Liver (tissue), 9 donors: Measurements from ENCODE around the gene TIMM17A. TPM values are rescaled to one million over a fixed set of nuclear protein-coding genes. Genes with fewer than 3 reads are reported as not detected.
"Not testable (repeated sequence)": the region's sequence is repeated elsewhere in the genome, so short reads cannot be mapped to it uniquely, and the experiment has no call there.

ENCODE experiments used
- DNase-seq: peaks from one replicate; pipeline ENCODE4 v3.0.0-alpha.2; 2017; ENCODE audit warnings: low spot score
- H3K27ac ChIP-seq, 2 donors: one replicate each; pipeline ENCODE4 v1.7.0; 2013; ENCODE audit warnings: inconsistent platforms in 2 of 2, low read length in 2 of 2, control low read depth in 1 of 2, low read depth in 1 of 2, mild to moderate bottlenecking in 1 of 2
- H3K27me3 ChIP-seq, 4 donors: one replicate each; pipeline versions ENCODE4 v1.6.1 to v1.7.0; 2013; ENCODE audit warnings: low read length in 3 of 4, inconsistent platforms in 1 of 4, mild to moderate bottlenecking in 1 of 4, moderate library complexity in 1 of 4; ENCODE audit not compliant: control insufficient read depth in 4 of 4, insufficient read depth in 4 of 4
- H3K36me3 ChIP-seq, 4 donors: one replicate each; pipeline versions ENCODE4 v1.6.1 to v1.7.0; 2013; ENCODE audit warnings: low read length in 3 of 4, mild to moderate bottlenecking in 3 of 4, low read depth in 1 of 4, moderate library complexity in 1 of 4; ENCODE audit not compliant: control insufficient read depth in 4 of 4, insufficient read depth in 3 of 4
- H3K4me1 ChIP-seq, 4 donors: one replicate each; pipeline versions ENCODE4 v1.6.1 to v1.7.0; 2013; ENCODE audit warnings: low read length in 3 of 4, mild to moderate bottlenecking in 3 of 4, moderate library complexity in 1 of 4; ENCODE audit not compliant: control insufficient read depth in 4 of 4, insufficient read depth in 4 of 4
- H3K4me3 ChIP-seq, 3 donors: one replicate each; pipeline versions ENCODE4 v1.6.1 to v1.7.0; 2013; ENCODE audit warnings: low read length in 3 of 3, control low read depth in 1 of 3, low read depth in 1 of 3, mild to moderate bottlenecking in 1 of 3
- H3K9ac ChIP-seq, 2 donors: one replicate each; pipeline ENCODE4 v1.7.0; 2013; ENCODE audit warnings: low read length in 2 of 2, mild to moderate bottlenecking in 2 of 2, moderate library complexity in 2 of 2, control low read depth in 1 of 2, low read depth in 1 of 2
- H3K9me3 ChIP-seq, 4 donors: one replicate each; pipeline versions ENCODE4 v1.6.1 to v1.7.0; 2013; ENCODE audit warnings: low read length in 3 of 4; ENCODE audit not compliant: control insufficient read depth in 4 of 4
- CTCF ChIP-seq: fragments of 150-350 bp; IDR thresholded peaks from 2 replicates; pipeline ENCODE4 v1.5.1; 2017; ENCODE audit warnings: improper control_type of control experiment, low read depth, low read length; ENCODE audit not compliant: missing input control
- FOXA1 ChIP-seq: IDR thresholded peaks from 2 replicates; pipeline ENCODE4 v1.6.1; 2016; ENCODE audit warnings: antibody characterized with exemption
- FOXA2 ChIP-seq: IDR thresholded peaks from 2 replicates; pipeline ENCODE4 v1.6.1; 2016; ENCODE audit warnings: antibody characterized with exemption
- GABPA ChIP-seq, 2 donors: IDR thresholded peaks in 1 of 2; conservative IDR thresholded peaks in 1 of 2; 2 replicates each; pipeline ENCODE4 v1.6.1; 2016; ENCODE audit warnings: antibody characterized with exemption in 2 of 2, mild to moderate bottlenecking in 1 of 2, moderate library complexity in 1 of 2
- HNF4A ChIP-seq, 2 donors: conservative IDR thresholded peaks; 2 replicates each; pipeline ENCODE4 v1.6.1; 2016; ENCODE audit warnings: antibody characterized with exemption in 2 of 2, mild to moderate bottlenecking in 2 of 2
- HNF4G ChIP-seq: IDR thresholded peaks from 2 replicates; pipeline ENCODE4 v1.6.1; 2016; ENCODE audit warnings: antibody characterized with exemption
- JUND ChIP-seq, 2 donors: IDR thresholded peaks; 2 replicates each; pipeline ENCODE4 v1.6.1; 2016; ENCODE audit warnings: antibody characterized with exemption in 2 of 2
- MAX ChIP-seq: IDR thresholded peaks from 2 replicates; pipeline ENCODE4 v1.6.1; 2016; ENCODE audit warnings: antibody characterized with exemption
- NR2F2 ChIP-seq: IDR thresholded peaks from 2 replicates; pipeline ENCODE4 v1.6.1; 2016; ENCODE audit warnings: antibody characterized with exemption
- RAD21 ChIP-seq, 2 donors: IDR thresholded peaks; 2 replicates each; pipeline ENCODE4 v1.6.1; 2016; ENCODE audit warnings: antibody characterized with exemption in 2 of 2, mild to moderate bottlenecking in 2 of 2
- REST ChIP-seq: IDR thresholded peaks from 2 replicates; pipeline ENCODE4 v1.6.1; 2016; ENCODE audit warnings: antibody characterized with exemption, mild to moderate bottlenecking
- RXRA ChIP-seq, 2 donors: IDR thresholded peaks; 2 replicates each; pipeline ENCODE4 v1.6.1; 2017 to 2018; ENCODE audit warnings: antibody characterized with exemption in 2 of 2, mild to moderate bottlenecking in 1 of 2
- SP1 ChIP-seq: IDR thresholded peaks from 2 replicates; pipeline ENCODE4 v1.6.1; 2018; ENCODE audit warnings: antibody characterized with exemption, mild to moderate bottlenecking
- TAF1 ChIP-seq: conservative IDR thresholded peaks from 2 replicates; pipeline ENCODE4 v1.6.1; 2016; ENCODE audit warnings: antibody characterized with exemption, mild to moderate bottlenecking
- WGBS: extraction: QIAGEN DNeasy Blood & Tissue Kit; methylation state at CpG from one replicate; pipeline ENCODE4 v1.1.7; 2013; 5-methylcytosine and 5-hydroxymethylcytosine counted together
- polyA plus RNA-seq, 2 donors: library from polyadenylated mRNA; stranded (reverse) in 1 of 2; unstranded in 1 of 2; fragments of 200-250 nt in 1 of 2; fragments of >200 nt in 1 of 2; fragmentation: Nextera tagmentation in 1 of 2; extraction: Ambion mirVana in 1 of 2; gene quantifications; one replicate each; pipeline versions ENCODE4 v1.2.1 to v1.2.3, GENCODE V29; 2013 to 2015
- total RNA-seq, 2 donors: library from RNA; depleted of rRNA; stranded (reverse); fragments of >200 nt; gene quantifications; one replicate each; pipeline ENCODE4 v1.2.3, GENCODE V29; 2014
- TF ChIP-seq, protein P1 (sequence below): IDR thresholded peaks from 2 replicates; pipeline ENCODE4 v1.6.1; 2016; ENCODE audit warnings: antibody characterized with exemption
- TF ChIP-seq, protein P2 (sequence below): IDR thresholded peaks from 2 replicates; pipeline ENCODE4 v1.6.1; 2016; ENCODE audit warnings: antibody characterized with exemption
- donor health status: healthy.
- donor health status: healthy.
- donor health status: healthy.
- donor health status: healthy.
- donor health status: healthy.

The TIMM17A gene
- total and polyA plus RNA-seq, 4 donors = 21.1 to 72.1 (median 51.0) TPM

DNA sequence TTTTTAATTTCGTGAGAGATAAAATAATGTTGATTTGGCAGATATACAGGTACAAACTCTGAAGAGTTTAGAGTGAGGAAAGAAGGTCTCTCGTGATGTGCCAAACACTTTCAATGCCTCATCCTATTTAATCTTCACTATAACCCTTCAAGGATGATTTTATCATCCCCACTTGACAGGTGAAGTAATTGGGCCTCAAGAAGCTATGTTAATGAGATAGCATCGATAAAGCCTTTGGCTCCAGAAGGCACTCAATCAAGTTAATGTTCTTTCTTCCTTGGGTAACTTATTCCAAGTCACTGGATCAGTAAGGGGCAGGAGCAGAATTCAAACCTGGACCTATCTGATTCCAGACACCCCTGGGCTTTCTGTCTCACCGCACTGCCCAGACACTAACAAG, 16.2 kb upstream of the TIMM17A start (continued):
- TF ChIP-seq REST = no peak
- no peak for TF ChIP-seq MAX
- TF ChIP-seq, protein P1, sequence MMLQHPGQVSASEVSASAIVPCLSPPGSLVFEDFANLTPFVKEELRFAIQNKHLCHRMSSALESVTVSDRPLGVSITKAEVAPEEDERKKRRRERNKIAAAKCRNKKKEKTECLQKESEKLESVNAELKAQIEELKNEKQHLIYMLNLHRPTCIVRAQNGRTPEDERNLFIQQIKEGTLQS = no peak
- no peak for TF ChIP-seq RXRA (IDR thresholded peaks at IDR 0.05)
- no peak for TF ChIP-seq NR2F2

GRCh38 chr1:201939574-201939973, 15.7 kb upstream of the TIMM17A start:
- no peak for TF ChIP-seq JUND (IDR thresholded peaks at IDR 0.05)
- TF ChIP-seq, protein P2, sequence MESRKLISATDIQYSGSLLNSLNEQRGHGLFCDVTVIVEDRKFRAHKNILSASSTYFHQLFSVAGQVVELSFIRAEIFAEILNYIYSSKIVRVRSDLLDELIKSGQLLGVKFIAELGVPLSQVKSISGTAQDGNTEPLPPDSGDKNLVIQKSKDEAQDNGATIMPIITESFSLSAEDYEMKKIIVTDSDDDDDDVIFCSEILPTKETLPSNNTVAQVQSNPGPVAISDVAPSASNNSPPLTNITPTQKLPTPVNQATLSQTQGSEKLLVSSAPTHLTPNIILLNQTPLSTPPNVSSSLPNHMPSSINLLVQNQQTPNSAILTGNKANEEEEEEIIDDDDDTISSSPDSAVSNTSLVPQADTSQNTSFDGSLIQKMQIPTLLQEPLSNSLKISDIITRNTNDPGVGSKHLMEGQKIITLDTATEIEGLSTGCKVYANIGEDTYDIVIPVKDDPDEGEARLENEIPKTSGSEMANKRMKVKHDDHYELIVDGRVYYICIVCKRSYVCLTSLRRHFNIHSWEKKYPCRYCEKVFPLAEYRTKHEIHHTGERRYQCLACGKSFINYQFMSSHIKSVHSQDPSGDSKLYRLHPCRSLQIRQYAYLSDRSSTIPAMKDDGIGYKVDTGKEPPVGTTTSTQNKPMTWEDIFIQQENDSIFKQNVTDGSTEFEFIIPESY = no peak
- no peak for TF ChIP-seq TAF1
- TF ChIP-seq GABPA (IDR thresholded peaks at IDR 0.05 in 1 of 2, conservative IDR thresholded peaks at IDR 0.05 in 1 of 2) = no peak
- no peak for TF ChIP-seq NR2F2
- TF ChIP-seq HNF4A (conservative IDR thresholded peaks at IDR 0.05) = no peak
- no peak for TF ChIP-seq FOXA1
- no peak for TF ChIP-seq FOXA2
- TF ChIP-seq, protein P1 = no peak
- no peak for TF ChIP-seq RXRA (IDR thresholded peaks at IDR 0.05)
- TF ChIP-seq HNF4G = no peak
- TF ChIP-seq REST = no peak
- TF ChIP-seq MAX = no peak
- no peak for TF ChIP-seq CTCF
- TF ChIP-seq SP1 = no peak
- TF ChIP-seq RAD21 (IDR thresholded peaks at IDR 0.05) = no peak
- no peak for DNase-seq
- Histone ChIP-seq H3K4me3 (no peak overlapping the region), H3K9ac (no peak overlapping the region), H3K27ac (no peak overlapping the region), H3K4me1 (no peaks in the 10 kb centered on the region), H3K9me3 (no peaks in the 10 kb centered on the region), H3K27me3 (peaks cover 0 to 3% (median 0%) of the 10 kb centered on the region in 4 donors), H3K36me3 (no peaks in the 10 kb centered on the region)
- WGBS = 86% methylated on average over 5 of the region's 5 CpGs

- H3K9me3 ChIP-seq, H3K27me3 ChIP-seq, H3K9ac ChIP-seq, DNase-seq, H3K36me3 ChIP-seq, H3K4me1 ChIP-seq, H3K4me3 ChIP-seq, H3K27ac ChIP-seq: not testable (repeated sequence)
- WGBS = 95% methylated on average over 10 of the region's 10 CpGs
These were observed 15.0 kb upstream of the TIMM17A start for GRCh38 chr1:201940316-201940715.
